NCI-H748 (cell line): ENCODE results near the gene SEMA5B.
A peak's percentile ranks its signal among the peaks of the same experiment; 100 is the strongest.

Source experiments
- DNase-seq: peaks from one replicate; lab custom pipeline; 2025; ENCODE audit not compliant: unreplicated experiment; lab: John Stamatoyannopoulos, UW

The SEMA5B gene

GRCh38 chr3:122947196-122947595, 80.4 kb downstream of the SEMA5B start:
- no peak for DNase-seq

GRCh38 chr3:122946185-122946584, 81.4 kb downstream of the SEMA5B start:
- no peak for DNase-seq

- no peak for DNase-seq
Measured at GRCh38 chr3:122945230-122945629, 82.3 kb downstream of the SEMA5B start.

- DNase-seq: no peak
Measured at GRCh38 chr3:122944671-122945161, 82.8 kb downstream of the SEMA5B start.

GRCh38 chr3:122943828-122944190, 83.8 kb downstream of the SEMA5B start:
- no peak for DNase-seq

- DNase-seq: peak; percentile 51
Measured at GRCh38 chr3:122942937-122943827, 84.4 kb downstream of the SEMA5B start.

GRCh38 chr3:122942239-122942638, 85.3 kb downstream of the SEMA5B start:
- no peak for DNase-seq

GRCh38 chr3:122941228-122942206, 86.0 kb downstream of the SEMA5B start:
- DNase-seq: no peak

GRCh38 chr3:122940628-122941086, 86.9 kb downstream of the SEMA5B start:
- DNase-seq: no peak

GRCh38 chr3:122938783-122939425, 88.7 kb downstream of the SEMA5B start:
- DNase-seq: no peak

- DNase-seq: no peak
Measured at GRCh38 chr3:122937745-122938144, 89.8 kb downstream of the SEMA5B start.

- no peak for DNase-seq
Measured at GRCh38 chr3:122936986-122937385, 90.6 kb downstream of the SEMA5B start.

- DNase-seq: no peak
Measured at GRCh38 chr3:122936335-122936734, 91.2 kb downstream of the SEMA5B start.

GRCh38 chr3:122934251-122934650, 93.3 kb downstream of the SEMA5B start:
- DNase-seq: no peak

GRCh38 chr3:122932251-122932967, 95.2 kb downstream of the SEMA5B start:
- DNase-seq: no peak

- DNase-seq: no peak
Measured at GRCh38 chr3:122931636-122932035, 95.9 kb downstream of the SEMA5B start.

GRCh38 chr3:122930063-122930997, 97.2 kb downstream of the SEMA5B start:
- DNase-seq: no peak

GRCh38 chr3:122929188-122930062, 98.1 kb downstream of the SEMA5B start:
- no peak for DNase-seq
